HUES64 (cell line): ENCODE measurements around the gene DKK2.
A peak's percentile ranks its signal among the peaks of the same experiment; 100 is the strongest.

Experiments used
- H3K27ac ChIP-seq: 2 replicates; pipeline ENCODE4 v1.7.0; 2013; ENCODE audit warnings: low read depth, low read length, inconsistent platforms
- H3K27me3 ChIP-seq: 2 replicates; pipeline ENCODE4 v1.6.1; 2013; ENCODE audit warnings: mild to moderate bottlenecking, low read length; ENCODE audit not compliant: insufficient read depth
- H3K36me3 ChIP-seq: 2 replicates; pipeline ENCODE4 v1.6.1; 2013; ENCODE audit warnings: mild to moderate bottlenecking, low read length; ENCODE audit not compliant: insufficient read depth
- H3K4me1 ChIP-seq: 2 replicates; pipeline ENCODE4 v1.6.1; 2013; ENCODE audit warnings: mild to moderate bottlenecking, low read length, moderate library complexity; ENCODE audit not compliant: insufficient read depth
- H3K4me3 ChIP-seq: 2 replicates; pipeline ENCODE4 v1.5.1; 2013; ENCODE audit warnings: mild to moderate bottlenecking, low read length, moderate library complexity
- H3K9ac ChIP-seq: 2 replicates; pipeline ENCODE4 v1.6.1; 2013; ENCODE audit warnings: mild to moderate bottlenecking, low read depth, low read length
- H3K9me3 ChIP-seq: 2 replicates; pipeline ENCODE4 v1.6.1; 2013; ENCODE audit warnings: low read depth, low read length; ENCODE audit not compliant: insufficient read depth
- WGBS: fragments of 150-250, 120-280 bp; methylation state at CpG from one replicate; pipeline ENCODE4 v1.1.7; 2013; ENCODE audit warnings: missing lambda C conversion rate; 5-methylcytosine and 5-hydroxymethylcytosine counted together

The DKK2 gene

DNA sequence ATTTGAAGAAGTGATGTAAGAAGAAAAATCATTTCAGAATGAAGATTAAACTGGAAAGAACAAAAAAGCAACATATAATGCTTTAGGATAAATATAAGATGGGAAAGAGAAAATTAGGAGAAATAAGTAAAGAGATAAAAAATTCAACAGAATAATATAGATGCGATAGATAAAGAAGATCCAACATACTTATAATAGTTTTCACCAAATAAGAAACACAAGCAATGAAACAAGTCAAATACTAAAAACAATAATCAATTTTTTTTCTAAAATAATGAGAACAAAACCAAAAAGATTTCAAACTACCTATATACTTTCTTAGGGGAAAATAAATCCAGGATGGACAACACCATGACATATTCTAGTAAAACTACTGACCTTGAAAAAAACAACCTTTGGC, 10.1 kb upstream of the DKK2 start:
- Histone ChIP-seq H3K9me3 (peaks cover 16% of the 10 kb centered on the region), H3K4me3 (no peak overlapping the region), H3K36me3 (no peaks in the 10 kb centered on the region), H3K4me1 (no peaks in the 10 kb centered on the region), H3K9ac (no peak overlapping the region), H3K27me3 (no peaks in the 10 kb centered on the region), H3K27ac (no peak overlapping the region)
- WGBS: no CpG with 5 or more reads among the region's 1 CpG

DNA sequence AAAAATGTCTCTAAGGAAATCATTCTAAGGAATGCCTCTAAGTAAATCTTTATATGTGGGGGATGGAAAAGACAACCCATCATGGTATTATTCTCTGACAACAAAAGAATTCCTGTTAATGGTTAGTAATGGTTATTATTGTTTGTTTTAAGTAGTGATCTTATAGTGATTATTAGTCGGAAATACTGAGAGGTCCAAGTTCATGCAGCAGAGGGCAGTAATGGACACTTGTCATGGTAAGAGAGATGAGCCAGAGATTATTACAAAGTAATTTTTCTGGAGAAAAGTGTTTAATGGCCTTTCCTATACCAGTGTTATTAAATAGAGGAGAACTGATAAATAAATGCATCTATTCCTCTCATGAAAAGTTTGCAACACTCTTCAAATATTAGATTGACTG, 8.1 kb upstream of the DKK2 start:
- Histone ChIP-seq H3K4me3 (no peak overlapping the region), H3K9ac (no peak overlapping the region), H3K27me3 (0 out of 2 replicates have a peak, but pooled peaks cover 2% of the 10 kb centered on the region), H3K4me1 (no peaks in the 10 kb centered on the region), H3K9me3 (peaks cover 16% of the 10 kb centered on the region), H3K27ac (no peak overlapping the region), H3K36me3 (no peaks in the 10 kb centered on the region)
- 61% methylated on average over 1 of the region's 1 CpG for WGBS

DNA sequence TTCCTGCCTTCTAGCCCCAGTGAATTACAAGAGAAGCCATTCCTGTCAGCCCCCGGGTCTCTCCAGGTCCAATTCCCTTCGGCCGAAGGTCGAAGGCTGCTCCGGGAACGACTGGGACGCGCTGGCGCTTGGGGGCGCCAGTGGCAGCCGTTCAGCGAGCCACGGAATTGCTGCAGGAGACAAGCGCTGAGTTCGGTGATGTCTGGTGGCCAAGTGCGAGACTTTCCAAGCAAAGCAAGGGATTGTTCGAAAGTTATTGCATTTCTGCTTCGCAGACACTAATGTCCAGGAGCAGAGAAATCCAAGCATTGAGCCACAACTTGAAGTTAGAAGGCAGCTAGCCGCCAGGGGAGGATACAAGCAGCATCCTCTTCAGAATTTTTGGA, 1.1 kb upstream of the DKK2 start:
- Histone ChIP-seq H3K4me1 (peaks cover 13% of the 10 kb centered on the region; the same call in 1 of the 2 replicates), H3K36me3 (no peaks in the 10 kb centered on the region), H3K4me3 (peak overlapping the region; percentile 70), H3K9ac (no peak overlapping the region), H3K27ac (no peak overlapping the region), H3K9me3 (no peaks in the 10 kb centered on the region), H3K27me3 (peaks cover 68% of the 10 kb centered on the region)
- 4% methylated on average over 19 of the region's 19 CpGs for WGBS

DNA sequence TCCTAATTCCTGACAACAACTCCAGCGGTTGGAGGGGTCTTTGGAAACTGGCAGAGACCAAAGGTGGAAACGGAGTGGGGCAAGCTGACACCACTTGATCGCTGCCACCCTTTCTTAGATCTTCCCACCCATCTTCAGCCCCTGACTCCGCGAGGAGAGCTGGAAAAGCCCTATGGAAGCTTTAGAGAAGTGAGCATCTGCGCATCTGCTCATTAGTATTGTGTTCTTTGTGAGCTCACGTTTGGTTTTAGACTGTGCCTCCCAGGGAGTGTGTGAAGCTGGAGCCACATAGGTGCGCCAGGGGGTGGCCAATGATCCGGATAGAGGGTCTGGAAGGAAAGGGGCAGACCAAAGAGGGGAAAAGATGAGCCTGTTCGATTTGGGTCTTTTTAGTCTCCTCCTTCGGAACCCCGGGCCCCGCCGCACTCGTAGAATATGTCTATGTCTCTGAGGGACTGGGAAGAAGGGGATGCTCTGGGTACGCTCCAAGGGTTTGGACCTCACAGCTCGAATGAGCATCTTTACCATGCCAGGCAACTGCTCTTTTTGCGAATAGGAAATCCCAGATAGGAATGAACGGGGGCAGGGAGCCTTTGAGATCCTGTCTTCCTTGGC, 578 bp upstream of the DKK2 start:
- H3K4me3 ChIP-seq: peak overlapping the region; percentile 70
- peaks cover 13% of the 10 kb centered on the region; the same call in 1 of the 2 replicates for H3K4me1 ChIP-seq
- no peak overlapping the region for H3K27ac ChIP-seq
- 2% methylated on average over 19 of the region's 19 CpGs for WGBS
- no peaks in the 10 kb centered on the region for H3K36me3 ChIP-seq
- H3K9me3 ChIP-seq: no peaks in the 10 kb centered on the region
- peaks cover 68% of the 10 kb centered on the region for H3K27me3 ChIP-seq
- H3K9ac ChIP-seq: no peak overlapping the region

DNA sequence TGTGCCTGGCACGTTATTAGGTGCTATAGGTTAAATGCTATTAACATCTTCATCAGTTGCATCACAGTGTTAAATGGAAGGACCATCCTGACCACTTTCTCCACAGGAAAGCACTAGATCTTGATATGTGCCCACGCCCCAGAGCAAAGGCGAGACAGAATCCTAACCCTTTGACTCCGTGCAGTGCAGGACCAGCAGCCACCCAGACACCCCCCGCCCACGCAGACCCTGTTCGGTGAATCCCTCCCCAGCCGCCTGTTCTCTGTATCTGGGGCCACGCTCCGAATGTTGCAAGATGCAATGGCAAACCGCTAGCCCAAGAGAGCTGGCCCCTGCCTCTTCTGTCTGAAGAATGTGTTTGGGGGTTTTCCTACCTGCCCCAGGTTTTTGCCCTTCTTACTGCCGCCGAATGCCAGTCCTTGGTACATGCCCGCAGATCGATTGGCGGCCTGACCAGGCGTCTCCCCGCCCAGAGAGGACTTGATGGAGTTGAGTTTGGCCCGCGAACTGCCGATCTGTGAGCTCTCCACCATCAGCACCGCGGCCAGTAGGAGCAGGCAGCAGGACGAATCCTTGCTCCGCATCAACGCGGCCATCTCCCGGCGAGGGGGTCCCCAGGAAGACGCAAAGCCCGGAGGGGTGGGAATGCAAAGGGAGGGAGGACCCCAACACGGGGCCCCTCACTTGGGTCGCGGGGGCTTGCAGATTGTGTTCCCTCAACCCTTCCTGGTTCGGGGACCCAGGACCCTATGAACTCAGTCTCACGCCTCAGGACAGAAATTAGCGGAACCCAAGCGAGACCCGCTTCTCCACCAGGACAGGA, 906 bp downstream of the DKK2 start:
- peak overlapping the region; percentile 70 for H3K4me3 ChIP-seq
- H3K27ac ChIP-seq: no peak overlapping the region
- H3K9me3 ChIP-seq: no peaks in the 10 kb centered on the region
- no peak overlapping the region for H3K9ac ChIP-seq
- 2% methylated on average over 39 of the region's 39 CpGs for WGBS
- H3K4me1 ChIP-seq: peaks cover 13% of the 10 kb centered on the region; the same call in 1 of the 2 replicates
- H3K36me3 ChIP-seq: no peaks in the 10 kb centered on the region
- H3K27me3 ChIP-seq: peaks cover 68% of the 10 kb centered on the region

DNA sequence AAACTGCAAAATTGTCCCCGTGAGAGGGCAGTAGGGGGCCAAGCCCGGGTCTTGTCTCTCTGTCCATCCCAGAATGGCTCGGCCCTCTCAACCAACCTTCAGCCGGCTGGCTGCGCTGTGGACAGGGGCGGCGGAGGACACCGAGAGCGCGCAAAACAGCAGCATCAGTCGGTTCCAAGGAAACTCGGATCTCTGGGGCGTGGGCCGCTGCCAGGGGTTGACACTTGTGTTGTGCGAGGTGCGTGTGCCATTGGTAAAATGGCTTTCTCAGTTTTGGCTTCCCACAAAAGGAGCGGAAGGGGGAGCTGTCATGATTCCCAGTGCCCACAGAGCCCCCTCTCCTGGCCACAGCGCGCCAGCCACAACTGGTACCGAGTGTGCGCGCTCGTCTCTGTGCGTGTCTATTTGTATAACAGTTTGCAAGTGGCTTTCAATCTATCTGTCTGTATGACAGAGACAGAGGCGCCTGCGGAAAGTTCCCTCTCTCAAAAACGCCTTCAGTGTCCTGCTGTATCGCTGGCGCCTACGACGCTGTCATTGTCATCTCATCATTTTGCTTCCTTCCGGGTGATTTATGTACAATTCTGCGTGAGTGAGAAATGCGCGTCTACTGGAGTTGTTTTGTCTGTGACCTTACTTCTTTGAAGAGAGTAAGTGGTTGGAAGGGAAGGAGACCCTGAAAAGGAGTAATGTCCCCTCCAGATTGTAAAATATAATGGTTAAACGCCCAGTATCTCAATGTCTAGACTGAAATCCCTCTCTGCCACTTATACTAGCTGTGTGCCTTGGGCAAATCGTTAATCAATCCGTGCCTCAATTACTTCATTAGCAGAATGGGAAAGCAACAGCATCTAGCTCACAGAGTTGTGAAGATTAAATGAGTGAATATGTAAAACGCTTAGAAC, 1.8 kb downstream of the DKK2 start:
- H3K36me3 ChIP-seq: no peaks in the 10 kb centered on the region
- 4% methylated on average over 39 of the region's 39 CpGs for WGBS
- peaks cover 68% of the 10 kb centered on the region for H3K27me3 ChIP-seq
- no peaks in the 10 kb centered on the region for H3K9me3 ChIP-seq
- no peak overlapping the region for H3K27ac ChIP-seq
- no peak overlapping the region for H3K9ac ChIP-seq
- H3K4me3 ChIP-seq: peak overlapping the region; percentile 70
- H3K4me1 ChIP-seq: peaks cover 13% of the 10 kb centered on the region; the same call in 1 of the 2 replicates

DNA sequence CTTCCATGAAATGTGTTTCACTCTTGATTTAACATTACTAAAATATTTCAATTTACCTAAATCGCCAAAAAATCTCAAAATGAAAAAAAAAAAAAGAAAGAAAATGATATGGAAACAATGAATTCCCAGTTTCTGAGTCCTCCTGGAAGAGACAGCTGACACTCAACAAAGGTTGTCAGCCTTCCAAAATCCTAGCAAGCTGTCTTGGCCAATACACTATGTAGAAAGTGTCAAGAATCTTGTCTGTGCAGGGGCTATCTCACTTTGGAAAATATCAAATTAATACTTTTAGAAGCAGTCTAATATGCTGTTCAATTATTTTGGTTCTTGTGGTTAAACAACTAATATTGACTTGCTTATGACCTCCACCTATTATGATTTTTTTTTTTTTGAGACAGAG, 8.7 kb downstream of the DKK2 start:
- Histone ChIP-seq H3K9ac (no peak overlapping the region), H3K9me3 (no peaks in the 10 kb centered on the region), H3K27me3 (no peaks in the 10 kb centered on the region; the same call in 1 of the 2 replicates), H3K4me3 (no peak overlapping the region), H3K4me1 (0 out of 2 replicates have a peak, but pooled peaks cover 3% of the 10 kb centered on the region), H3K36me3 (no peaks in the 10 kb centered on the region), H3K27ac (no peak overlapping the region)
- no CpG with 5 or more reads among the region's 1 CpG for WGBS

DNA sequence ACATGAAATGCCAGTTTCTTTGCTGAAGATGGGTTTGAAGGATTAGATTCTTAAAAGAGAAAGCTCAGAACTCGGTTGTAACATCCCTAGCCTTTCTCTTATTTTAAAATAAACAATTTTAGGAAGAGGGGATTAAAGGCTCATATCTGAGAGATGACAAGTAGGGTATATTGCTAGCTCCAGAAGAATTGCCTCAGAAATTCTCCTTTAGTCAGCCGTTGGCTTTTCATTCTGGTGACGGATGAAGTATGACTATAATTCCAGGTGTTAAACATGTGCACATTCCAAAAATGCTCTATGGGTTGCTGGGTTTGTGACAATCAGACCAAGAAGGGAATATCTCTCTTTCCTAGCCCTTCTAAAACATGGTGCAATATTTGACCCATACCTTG, 17.8 kb downstream of the DKK2 start:
- H3K4me3 ChIP-seq: no peak overlapping the region
- WGBS: 98% methylated on average over 2 of the region's 3 CpGs

DNA sequence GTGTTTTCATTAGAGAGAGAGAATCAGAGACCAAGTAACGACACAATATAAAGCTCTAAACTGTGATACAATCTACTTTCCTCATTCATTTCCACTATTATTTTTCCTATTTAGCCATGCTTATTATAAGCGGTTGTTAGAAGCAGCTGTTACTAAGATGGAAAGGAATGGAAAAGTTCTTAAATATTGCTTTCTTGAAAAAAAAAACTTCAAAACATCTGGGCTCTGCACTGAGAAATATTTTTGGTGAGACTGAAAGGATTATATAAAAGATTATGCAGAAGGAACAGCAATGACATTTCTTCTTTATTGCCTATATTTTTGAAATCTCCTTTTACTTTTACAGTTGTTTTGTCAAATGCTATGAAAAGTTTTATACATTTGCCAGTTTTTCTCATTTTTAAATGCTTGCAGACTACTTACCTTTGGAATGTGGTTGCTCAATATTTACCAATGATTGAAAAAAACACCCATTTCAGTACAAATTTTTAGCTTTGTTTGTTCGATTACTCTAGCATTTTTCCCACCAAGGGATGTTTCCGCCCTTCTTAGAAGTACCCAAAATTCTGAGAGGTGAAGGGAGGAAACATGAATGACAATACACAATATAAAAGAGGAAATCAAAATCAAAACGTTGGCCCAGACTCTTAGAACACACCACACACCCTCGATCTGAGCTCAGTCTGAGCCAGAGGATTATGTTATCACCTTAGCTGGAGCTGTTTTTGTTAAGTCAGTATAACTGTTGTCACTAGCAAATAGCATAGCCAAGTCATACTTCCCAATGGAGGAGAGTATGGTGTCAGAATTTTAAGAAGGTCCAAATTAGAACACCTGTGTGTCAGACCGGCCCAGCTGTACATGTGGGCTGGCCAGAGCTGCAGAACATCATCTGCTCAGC, 18.4 kb downstream of the DKK2 start:
- no peaks in the 10 kb centered on the region for H3K9me3 ChIP-seq
- H3K4me1 ChIP-seq: peaks cover 5% of the 10 kb centered on the region; the same call in 1 of the 2 replicates
- H3K27ac ChIP-seq: no peak overlapping the region
- no peaks in the 10 kb centered on the region for H3K36me3 ChIP-seq
- no peak overlapping the region for H3K9ac ChIP-seq
- WGBS: 91% methylated on average over 4 of the region's 7 CpGs
- H3K4me3 ChIP-seq: no peak overlapping the region
- H3K27me3 ChIP-seq: no peaks in the 10 kb centered on the region

More for the DNA sequence above, 17.8 kb downstream of the DKK2 start:
- Histone ChIP-seq H3K9me3 (no peaks in the 10 kb centered on the region), H3K4me1 (peaks cover 5% of the 10 kb centered on the region; the same call in 1 of the 2 replicates), H3K9ac (no peak overlapping the region), H3K27ac (no peak overlapping the region), H3K36me3 (no peaks in the 10 kb centered on the region), H3K27me3 (no peaks in the 10 kb centered on the region)

DNA sequence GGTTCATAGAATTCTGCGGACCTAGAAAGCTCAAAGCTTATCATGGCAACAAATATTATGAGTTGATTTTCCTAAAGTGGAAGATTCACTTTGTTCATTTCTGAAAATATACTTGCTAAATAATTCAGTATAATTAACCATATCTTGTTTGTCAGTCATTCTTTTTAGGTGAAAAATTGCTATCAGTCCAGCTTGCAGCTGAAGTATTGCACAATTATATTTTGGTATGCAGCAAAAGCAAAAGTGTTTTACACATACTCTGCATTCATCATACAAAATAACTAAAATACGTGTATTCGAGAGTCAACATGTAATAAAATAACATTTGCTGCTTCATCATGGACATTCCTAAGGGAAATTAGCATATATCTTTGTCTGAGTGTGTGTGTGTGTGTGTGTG, 24.8 kb downstream of the DKK2 start:
- WGBS: 100% methylated on average over 3 of the region's 3 CpGs
- H3K4me1 ChIP-seq: no peaks in the 10 kb centered on the region

More for the DNA sequence above, 24.8 kb downstream of the DKK2 start:
- Histone ChIP-seq H3K27ac (no peak overlapping the region), H3K9ac (no peak overlapping the region), H3K4me3 (no peak overlapping the region), H3K9me3 (no peaks in the 10 kb centered on the region), H3K36me3 (no peaks in the 10 kb centered on the region), H3K27me3 (no peaks in the 10 kb centered on the region)
